DND-41 (cell line): ENCODE results near the gene CDT1.

Experiments used
- ATAC-seq: fragments of 200-7000 bp; cut with Tn5 transposase; 3 replicates; pipeline ENCODE4 v1.9.1; 2021; ENCODE audit warnings: low read depth; ENCODE audit not compliant: insufficient read depth
- DNase-seq: peaks from one replicate; pipeline ENCODE4 v3.0.0-alpha.2; 2020
- H2AFZ ChIP-seq: 2 replicates; pipeline ENCODE4 v1.6.0; 2012; ENCODE audit warnings: low read depth, low read length
- H3K27ac ChIP-seq: 2 replicates; pipeline ENCODE4 v1.5.1; 2012; ENCODE audit warnings: low read length, inconsistent platforms
- H3K27me3 ChIP-seq: fragments of 200-600 bp; sonication (generic); 2 replicates; pipeline ENCODE4 v1.6.0; 2012; ENCODE audit warnings: low read length, mild to moderate bottlenecking, inconsistent platforms; ENCODE audit not compliant: insufficient read depth, poor library complexity
- H3K36me3 ChIP-seq: 2 replicates; pipeline ENCODE4 v1.5.1; 2012; ENCODE audit warnings: low read length, inconsistent platforms; ENCODE audit not compliant: insufficient read depth
- H3K4me1 ChIP-seq: 2 replicates; pipeline ENCODE4 v1.5.1; 2012; ENCODE audit warnings: mild to moderate bottlenecking, low read length; ENCODE audit not compliant: insufficient read depth
- H3K4me2 ChIP-seq: 2 replicates; pipeline ENCODE4 v1.6.0; 2012; ENCODE audit warnings: mild to moderate bottlenecking, moderate library complexity, low read length, inconsistent platforms; ENCODE audit not compliant: insufficient read depth
- H3K4me3 ChIP-seq, 2 experiments: fragments of 200-600 bp in 1 of 2; shearing (Covaris generic) in 1 of 2; 2 replicates each; pipeline ENCODE4 v1.5.1; 2012 to 2016; ENCODE audit warnings: inconsistent platforms in 2 of 2, low read length in 2 of 2, mild to moderate bottlenecking in 2 of 2, low read depth in 1 of 2, moderate library complexity in 1 of 2
- H3K79me2 ChIP-seq: 2 replicates; pipeline ENCODE4 v1.6.0; 2012; ENCODE audit warnings: low read length, inconsistent platforms; ENCODE audit not compliant: insufficient read depth
- H3K9ac ChIP-seq: 2 replicates; pipeline ENCODE4 v1.6.0; 2012; ENCODE audit warnings: low read depth, mild to moderate bottlenecking, inconsistent platforms, low read length, moderate library complexity
- H3K9me3 ChIP-seq: 2 replicates; pipeline ENCODE4 v1.5.1; 2012; ENCODE audit warnings: low read length, moderate library complexity, mild to moderate bottlenecking, inconsistent platforms; ENCODE audit not compliant: insufficient read depth, severe bottlenecking
- H4K20me1 ChIP-seq: 2 replicates; pipeline ENCODE4 v1.6.0; 2012; ENCODE audit warnings: low read length; ENCODE audit not compliant: insufficient read depth
- CTCF ChIP-seq: IDR thresholded peaks from 2 replicates; pipeline ENCODE4 v1.5.1; 2012; ENCODE audit warnings: borderline replicate concordance, low read length, moderate library complexity, mild to moderate bottlenecking; ENCODE audit not compliant: poor library complexity, severe bottlenecking; ENCODE audit errors: extremely low read depth
- EZH2 ChIP-seq: IDR thresholded peaks from 3 replicates; pipeline ENCODE4 v1.6.1; 2012; ENCODE audit warnings: borderline replicate concordance, low read depth, mild to moderate bottlenecking, moderate library complexity, low read length, inconsistent platforms; ENCODE audit not compliant: severe bottlenecking

Gene CDT1

GRCh38 chr16:88805340-88805715 lies 1.7 kb downstream of the CDT1 start:
- no peak for ATAC-seq
- peak overlapping the region; percentile 95 for H3K27ac ChIP-seq
- peaks cover 77% of the 10 kb centered on the region for H3K4me1 ChIP-seq

GRCh38 chr16:88805887-88806393 lies 2.4 kb downstream of the CDT1 start:
- Histone ChIP-seq H3K27ac (peak overlapping the region; percentile 95), H3K9me3 (no peaks in the 10 kb centered on the region), H2AFZ (no peak overlapping the region), H4K20me1 (peaks cover 68% of the 10 kb centered on the region), H3K4me2 (peak overlapping the region; percentile 87), H3K27me3 (no peaks in the 10 kb centered on the region), H3K4me3 (peak overlapping the region in 1 of 2 experiments; percentile 76; a peak in 3 of 4 replicates), H3K4me1 (peaks cover 77% of the 10 kb centered on the region), H3K9ac (peak overlapping the region; percentile 90), H3K36me3 (peaks cover 77% of the 10 kb centered on the region), H3K79me2 (peaks cover 94% of the 10 kb centered on the region)
- no peak for DNase-seq
- no peak for TF ChIP-seq EZH2
- ATAC-seq: no peak

More at GRCh38 chr16:88805340-88805715, 1.7 kb downstream of the CDT1 start:
- DNase-seq: no peak
- peak overlapping the region; percentile 90 for H3K9ac ChIP-seq
- no peaks in the 10 kb centered on the region for H3K9me3 ChIP-seq
- H3K4me2 ChIP-seq: peak overlapping the region; percentile 87
- no peak overlapping the region for H2AFZ ChIP-seq
- peaks cover 90% of the 10 kb centered on the region for H3K79me2 ChIP-seq
- H3K27me3 ChIP-seq: no peaks in the 10 kb centered on the region
- peak overlapping the region; percentile 66 to 76; a peak in 3 of 4 replicates for H3K4me3 ChIP-seq
- TF ChIP-seq CTCF: no peak
- TF ChIP-seq EZH2: no peak
- H3K36me3 ChIP-seq: peaks cover 72% of the 10 kb centered on the region
- peaks cover 62% of the 10 kb centered on the region for H4K20me1 ChIP-seq

GRCh38 chr16:88806491-88807111 lies 3.0 kb downstream of the CDT1 start:
- Histone ChIP-seq H4K20me1 (peaks cover 70% of the 10 kb centered on the region), H3K9ac (peak overlapping the region; percentile 90), H3K79me2 (peaks cover 94% of the 10 kb centered on the region), H3K27ac (peak overlapping the region; percentile 95; the same call in 1 of the 2 replicates), H2AFZ (no peak overlapping the region), H3K36me3 (peaks cover 72% of the 10 kb centered on the region), H3K9me3 (no peaks in the 10 kb centered on the region), H3K27me3 (no peaks in the 10 kb centered on the region), H3K4me3 (0 out of 4 replicates have a peak overlapping the region, but pooled peaks of 1 of the 2 experiments have one; percentile 12), H3K4me2 (peak overlapping the region; percentile 87), H3K4me1 (peaks cover 73% of the 10 kb centered on the region)
- DNase-seq (no peak), ATAC-seq (no peak)
- no peak for TF ChIP-seq CTCF
- no peak for TF ChIP-seq EZH2

- no peaks in the 10 kb centered on the region for H3K27me3 ChIP-seq
- H3K79me2 ChIP-seq: peaks cover 92% of the 10 kb centered on the region
- TF ChIP-seq EZH2 (no peak), CTCF (no peak)
- no peaks in the 10 kb centered on the region for H3K9me3 ChIP-seq
- H3K36me3 ChIP-seq: peaks cover 69% of the 10 kb centered on the region
- DNase-seq (no peak), ATAC-seq (no peak)
- no peak overlapping the region for H2AFZ ChIP-seq
- no peak overlapping the region for H3K27ac ChIP-seq
- H3K4me1 ChIP-seq: peaks cover 71% of the 10 kb centered on the region
- peak overlapping the region; percentile 90 for H3K9ac ChIP-seq
- peaks cover 70% of the 10 kb centered on the region for H4K20me1 ChIP-seq
- H3K4me2 ChIP-seq: peak overlapping the region; percentile 87
- peak overlapping the region in 1 of 2 experiments; percentile 12; a peak in 1 of 4 replicates for H3K4me3 ChIP-seq
Measured at GRCh38 chr16:88807142-88807625, 3.6 kb downstream of the CDT1 start.
